Measurements from ENCODE around the gene WASF2. TPM values are rescaled to one million over a fixed set of nuclear protein-coding genes. Genes with fewer than 3 reads are reported as not detected.
A peak's percentile ranks its signal among the peaks of the same experiment; 100 is the strongest.

WASF2 gene
- total and polyA plus RNA-seq, 2 of the 13 experiments (the other 11 are each of a cell fraction or from before 2014, with no cell fraction given), result 10.4 to 27.7 TPM

DNA sequence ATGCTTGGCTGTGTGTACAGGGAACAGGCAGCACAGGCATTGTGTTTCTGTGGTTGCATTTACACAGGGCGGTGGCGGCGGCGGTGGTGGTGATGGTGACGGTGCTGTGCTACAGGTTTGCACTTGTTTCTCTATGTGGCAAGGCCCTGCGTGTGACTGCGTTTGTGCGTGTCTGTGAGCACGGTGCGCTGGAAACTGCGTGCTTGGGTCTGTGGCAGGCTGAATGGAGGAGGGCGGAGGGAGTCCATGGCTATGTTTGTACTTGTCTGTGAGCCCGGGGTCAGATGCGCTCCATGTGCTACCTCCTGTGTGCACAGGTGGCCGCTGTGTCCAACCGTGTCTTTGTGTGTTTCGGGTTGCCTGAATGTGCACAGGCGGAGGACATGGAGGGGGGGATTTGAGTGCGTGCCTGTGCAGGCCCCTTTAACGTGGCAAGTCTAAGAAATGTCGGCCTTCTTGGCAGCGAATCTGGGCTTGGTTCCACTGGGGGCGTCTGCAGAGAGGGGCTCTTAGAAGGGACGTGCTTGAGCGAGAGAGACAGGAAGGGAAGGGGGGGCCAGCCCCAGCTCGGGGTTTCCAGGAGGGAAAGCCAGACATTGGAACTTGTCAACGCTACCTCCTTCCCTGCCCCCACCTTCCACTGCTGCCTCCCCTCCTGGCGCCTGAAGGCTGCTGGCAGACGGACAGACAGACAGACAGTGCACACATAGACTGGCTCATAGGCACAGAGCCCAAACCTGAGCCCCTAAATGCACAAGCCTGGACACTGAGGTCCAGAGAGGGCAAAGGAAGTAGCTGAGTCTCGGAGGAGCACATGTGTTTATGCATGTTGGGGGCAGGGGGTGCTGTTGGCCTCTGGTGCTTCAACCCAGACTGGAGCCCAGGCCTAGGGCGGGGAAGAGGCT, 32.7 kb upstream of the WASF2 start (continued):
- TF ChIP-seq, protein P1, sequence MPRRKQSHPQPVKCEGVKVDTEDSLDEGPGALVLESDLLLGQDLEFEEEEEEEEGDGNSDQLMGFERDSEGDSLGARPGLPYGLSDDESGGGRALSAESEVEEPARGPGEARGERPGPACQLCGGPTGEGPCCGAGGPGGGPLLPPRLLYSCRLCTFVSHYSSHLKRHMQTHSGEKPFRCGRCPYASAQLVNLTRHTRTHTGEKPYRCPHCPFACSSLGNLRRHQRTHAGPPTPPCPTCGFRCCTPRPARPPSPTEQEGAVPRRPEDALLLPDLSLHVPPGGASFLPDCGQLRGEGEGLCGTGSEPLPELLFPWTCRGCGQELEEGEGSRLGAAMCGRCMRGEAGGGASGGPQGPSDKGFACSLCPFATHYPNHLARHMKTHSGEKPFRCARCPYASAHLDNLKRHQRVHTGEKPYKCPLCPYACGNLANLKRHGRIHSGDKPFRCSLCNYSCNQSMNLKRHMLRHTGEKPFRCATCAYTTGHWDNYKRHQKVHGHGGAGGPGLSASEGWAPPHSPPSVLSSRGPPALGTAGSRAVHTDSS (CRISPR knock-in tag; conservative IDR thresholded peaks at IDR 0.05), result no peak
- TF ChIP-seq ZBTB21 (CRISPR knock-in tag; IDR thresholded peaks at IDR 0.05), result no peak
- no peak; the same call in 1 of the 2 replicates for TF ChIP-seq ZFP90 (CRISPR knock-in tag; IDR thresholded peaks at IDR 0.05; ENCODE audit: borderline replicate concordance)
- TF ChIP-seq SCMH1 (CRISPR knock-in tag; IDR thresholded peaks at IDR 0.05; ENCODE audit: borderline replicate concordance), result no peak
- TF ChIP-seq DNMT3B (CRISPR knock-in tag; conservative IDR thresholded peaks at IDR 0.05), result no peak
- TF ChIP-seq ZNF75D (CRISPR knock-in tag; IDR thresholded peaks at IDR 0.05; ENCODE audit: borderline replicate concordance), result no peak
- TF ChIP-seq SKI (IDR thresholded peaks at IDR 0.05; ENCODE audit: partially characterized antibody), result peak; percentile 9
- TF ChIP-seq HOXA5 (CRISPR knock-in tag; IDR thresholded peaks at IDR 0.05), result no peak
- no peak for TF ChIP-seq ZNF3 (CRISPR knock-in tag; IDR thresholded peaks at IDR 0.05)
- TF ChIP-seq, protein P2, sequence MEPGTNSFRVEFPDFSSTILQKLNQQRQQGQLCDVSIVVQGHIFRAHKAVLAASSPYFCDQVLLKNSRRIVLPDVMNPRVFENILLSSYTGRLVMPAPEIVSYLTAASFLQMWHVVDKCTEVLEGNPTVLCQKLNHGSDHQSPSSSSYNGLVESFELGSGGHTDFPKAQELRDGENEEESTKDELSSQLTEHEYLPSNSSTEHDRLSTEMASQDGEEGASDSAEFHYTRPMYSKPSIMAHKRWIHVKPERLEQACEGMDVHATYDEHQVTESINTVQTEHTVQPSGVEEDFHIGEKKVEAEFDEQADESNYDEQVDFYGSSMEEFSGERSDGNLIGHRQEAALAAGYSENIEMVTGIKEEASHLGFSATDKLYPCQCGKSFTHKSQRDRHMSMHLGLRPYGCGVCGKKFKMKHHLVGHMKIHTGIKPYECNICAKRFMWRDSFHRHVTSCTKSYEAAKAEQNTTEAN (CRISPR knock-in tag; conservative IDR thresholded peaks at IDR 0.05), result no peak
- TF ChIP-seq ZNF569 (CRISPR knock-in tag; IDR thresholded peaks at IDR 0.05; ENCODE audit: borderline replicate concordance), result no peak
- 0 out of 2 replicates have a peak, but pooled peaks have one; percentile 22 for TF ChIP-seq ZNF430 (CRISPR knock-in tag; IDR thresholded peaks at IDR 0.05)
- TF ChIP-seq BRCA1 (CRISPR knock-in tag; IDR thresholded peaks at IDR 0.05), result no peak
- TF ChIP-seq ZNF816 (CRISPR knock-in tag; IDR thresholded peaks at IDR 0.05; ENCODE audit: borderline replicate concordance), result no peak
- TF ChIP-seq HCFC1 (IDR thresholded peaks at IDR 0.05; ENCODE audit: low read depth, low read length), result no peak
- 0 out of 2 replicates have a peak, but pooled peaks have one; percentile 51 for TF ChIP-seq NAIF1 (CRISPR knock-in tag; IDR thresholded peaks at IDR 0.05; ENCODE audit: borderline replicate concordance)
- no peak for TF ChIP-seq PCBP2 (optimal IDR thresholded peaks at IDR 0.05; ENCODE audit: low read depth, low read length, poor library complexity, severe bottlenecking)
- TF ChIP-seq ZNF546 (CRISPR knock-in tag; conservative IDR thresholded peaks at IDR 0.05), result no peak
- 0 out of 2 replicates have a peak, but pooled peaks have one; percentile 49 for TF ChIP-seq ZNF891 (CRISPR knock-in tag; IDR thresholded peaks at IDR 0.05)
- TF ChIP-seq, protein P3, sequence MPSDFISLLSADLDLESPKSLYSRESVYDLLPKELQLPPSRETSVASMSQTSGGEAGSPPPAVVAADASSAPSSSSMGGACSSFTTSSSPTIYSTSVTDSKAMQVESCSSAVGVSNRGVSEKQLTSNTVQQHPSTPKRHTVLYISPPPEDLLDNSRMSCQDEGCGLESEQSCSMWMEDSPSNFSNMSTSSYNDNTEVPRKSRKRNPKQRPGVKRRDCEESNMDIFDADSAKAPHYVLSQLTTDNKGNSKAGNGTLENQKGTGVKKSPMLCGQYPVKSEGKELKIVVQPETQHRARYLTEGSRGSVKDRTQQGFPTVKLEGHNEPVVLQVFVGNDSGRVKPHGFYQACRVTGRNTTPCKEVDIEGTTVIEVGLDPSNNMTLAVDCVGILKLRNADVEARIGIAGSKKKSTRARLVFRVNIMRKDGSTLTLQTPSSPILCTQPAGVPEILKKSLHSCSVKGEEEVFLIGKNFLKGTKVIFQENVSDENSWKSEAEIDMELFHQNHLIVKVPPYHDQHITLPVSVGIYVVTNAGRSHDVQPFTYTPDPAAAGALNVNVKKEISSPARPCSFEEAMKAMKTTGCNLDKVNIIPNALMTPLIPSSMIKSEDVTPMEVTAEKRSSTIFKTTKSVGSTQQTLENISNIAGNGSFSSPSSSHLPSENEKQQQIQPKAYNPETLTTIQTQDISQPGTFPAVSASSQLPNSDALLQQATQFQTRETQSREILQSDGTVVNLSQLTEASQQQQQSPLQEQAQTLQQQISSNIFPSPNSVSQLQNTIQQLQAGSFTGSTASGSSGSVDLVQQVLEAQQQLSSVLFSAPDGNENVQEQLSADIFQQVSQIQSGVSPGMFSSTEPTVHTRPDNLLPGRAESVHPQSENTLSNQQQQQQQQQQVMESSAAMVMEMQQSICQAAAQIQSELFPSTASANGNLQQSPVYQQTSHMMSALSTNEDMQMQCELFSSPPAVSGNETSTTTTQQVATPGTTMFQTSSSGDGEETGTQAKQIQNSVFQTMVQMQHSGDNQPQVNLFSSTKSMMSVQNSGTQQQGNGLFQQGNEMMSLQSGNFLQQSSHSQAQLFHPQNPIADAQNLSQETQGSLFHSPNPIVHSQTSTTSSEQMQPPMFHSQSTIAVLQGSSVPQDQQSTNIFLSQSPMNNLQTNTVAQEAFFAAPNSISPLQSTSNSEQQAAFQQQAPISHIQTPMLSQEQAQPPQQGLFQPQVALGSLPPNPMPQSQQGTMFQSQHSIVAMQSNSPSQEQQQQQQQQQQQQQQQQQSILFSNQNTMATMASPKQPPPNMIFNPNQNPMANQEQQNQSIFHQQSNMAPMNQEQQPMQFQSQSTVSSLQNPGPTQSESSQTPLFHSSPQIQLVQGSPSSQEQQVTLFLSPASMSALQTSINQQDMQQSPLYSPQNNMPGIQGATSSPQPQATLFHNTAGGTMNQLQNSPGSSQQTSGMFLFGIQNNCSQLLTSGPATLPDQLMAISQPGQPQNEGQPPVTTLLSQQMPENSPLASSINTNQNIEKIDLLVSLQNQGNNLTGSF (CRISPR knock-in tag; IDR thresholded peaks at IDR 0.05), result no peak
- no peak; the same call in none of the 2 replicates for TF ChIP-seq ETV5 (CRISPR knock-in tag; IDR thresholded peaks at IDR 0.05; ENCODE audit: borderline replicate concordance)
- TF ChIP-seq MTA3 (CRISPR knock-in tag; IDR thresholded peaks at IDR 0.05), result no peak
